Endothelial cell of umbilical vein (primary cell): Measurements from ENCODE around the gene B4GALNT4.

Experiments
- CTCF ChIP-seq, 2 donors: IDR thresholded peaks; 1 replicate in 1 of 2; 2 replicates in 1 of 2; pipeline ENCODE4 v1.5.1; 2011; ENCODE audit warnings: low read length in 2 of 2, mild to moderate bottlenecking in 2 of 2, moderate library complexity in 2 of 2, control low read depth in 1 of 2, inconsistent platforms in 1 of 2, low read depth in 1 of 2; ENCODE audit not compliant: insufficient read depth in 1 of 2; ENCODE audit errors: extremely low read depth in 1 of 2
- EZH2 ChIP-seq: IDR thresholded peaks from 2 replicates; pipeline ENCODE4 v1.6.1; 2012; ENCODE audit warnings: borderline replicate concordance, low read depth, mild to moderate bottlenecking, moderate library complexity, low read length, inconsistent platforms; ENCODE audit not compliant: severe bottlenecking
- GATA2 ChIP-seq: IDR thresholded peaks from 2 replicates; pipeline ENCODE4 v1.7.0; 2011; ENCODE audit warnings: low read depth, mild to moderate bottlenecking, moderate library complexity, mixed read lengths, low read length; ENCODE audit not compliant: insufficient read length, insufficient read depth
- MYC ChIP-seq: IDR thresholded peaks from one replicate; pipeline ENCODE4 v1.6.1; 2011; ENCODE audit warnings: mild to moderate bottlenecking, low read depth, low read length
- POLR2A ChIP-seq: IDR thresholded peaks from 2 replicates; pipeline ENCODE4 v1.6.1; 2012; ENCODE audit warnings: low read depth, mild to moderate bottlenecking, control low read depth, low read length
- POLR2AphosphoS5 ChIP-seq: IDR thresholded peaks from 2 replicates; pipeline ENCODE4 v1.6.1; 2012; ENCODE audit warnings: low read depth, mild to moderate bottlenecking, control low read depth, low read length, moderate library complexity; ENCODE audit not compliant: insufficient read depth
- TF ChIP-seq, protein P1 (sequence below): IDR thresholded peaks from 2 replicates; pipeline ENCODE4 v1.6.1; 2011; ENCODE audit not compliant: insufficient read depth, insufficient read length

GRCh38 chr11:326592-326841 is 42.8 kb upstream of the B4GALNT4 start:
- TF ChIP-seq CTCF (IDR thresholded peaks at IDR 0.05; ENCODE audit: extremely low read depth in 1 of 2, insufficient read depth in 1 of 2, low read depth in 1 of 2, low read length in 2 of 2): no peak
- TF ChIP-seq POLR2AphosphoS5: no peak
- no peak for TF ChIP-seq MYC
- TF ChIP-seq POLR2A: no peak
- TF ChIP-seq, protein P1, sequence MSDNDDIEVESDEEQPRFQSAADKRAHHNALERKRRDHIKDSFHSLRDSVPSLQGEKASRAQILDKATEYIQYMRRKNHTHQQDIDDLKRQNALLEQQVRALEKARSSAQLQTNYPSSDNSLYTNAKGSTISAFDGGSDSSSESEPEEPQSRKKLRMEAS: no peak
- TF ChIP-seq GATA2: no peak
- no peak for TF ChIP-seq EZH2
